ENCODE results near the gene NPAS3. TPM values are rescaled to one million over a fixed set of nuclear protein-coding genes. Genes with fewer than 3 reads are reported as not detected.

NPAS3 gene
- total and polyA plus RNA-seq, 2 of the 8 experiments (the other 6 are each of a cell fraction or from before 2014, with no cell fraction given): 0.11 to 0.60 TPM

- ChIA-PET CTCF (ENCODE audit: partially characterized antibody) (no interaction called here), POLR2A (ENCODE audit: partially characterized antibody) (no interaction called here)
- Histone ChIP-seq H3K4me3 (ENCODE audit: extremely low read depth in 1 of 4, insufficient read depth in 2 of 4, low read depth in 3 of 4, low read length in 4 of 4) (no peak overlapping the region), H3K23me2 (ENCODE audit: low read depth, low read length) (no peaks in the 10 kb centered on the region), H3K14ac (ENCODE audit: insufficient read length) (no peak overlapping the region), H2BK120ac (replicated peaks; ENCODE audit: low read depth, low read length) (no peak overlapping the region), H4K5ac (ENCODE audit: insufficient read length, low read depth, low read length) (no peak overlapping the region), H2BK12ac (ENCODE audit: low read depth, low read length) (no peak overlapping the region), H3K27me3 (replicated peaks in 1 of 4; ENCODE audit: control insufficient read depth in 3 of 4, extremely low read depth in 1 of 4, insufficient read depth in 3 of 4, low read length in 3 of 4) (no peaks in the 10 kb centered on the region), H3K4ac (replicated peaks; ENCODE audit: insufficient read length, low read depth, low read length) (no peak overlapping the region), H3K56ac (replicated peaks; ENCODE audit: insufficient read length, low read depth, low read length) (no peak overlapping the region), H2AFZ (ENCODE audit: low read length) (no peak overlapping the region; the same call in 1 of the 2 replicates), H3K79me2 (ENCODE audit: control insufficient read depth in 1 of 2, insufficient read depth in 2 of 2, low read length in 2 of 2) (no peaks in the 10 kb centered on the region), H3K4me1 (replicated peaks in 1 of 4; ENCODE audit: control insufficient read depth in 3 of 4, insufficient read depth in 4 of 4, low read length in 3 of 4) (no peaks in the 10 kb centered on the region; a peak in 1 of 7 replicates), H3K79me1 (ENCODE audit: low read depth, low read length) (no peaks in the 10 kb centered on the region), H3K36me3 (ENCODE audit: control insufficient read depth in 2 of 4, insufficient read depth in 4 of 4, low read length in 3 of 4) (no peaks in the 10 kb centered on the region), H2BK15ac (ENCODE audit: low read length) (no peak overlapping the region), H4K91ac (replicated peaks; ENCODE audit: insufficient read length, low read length) (no peak overlapping the region), H3K9ac (replicated peaks in 1 of 4; ENCODE audit: extremely low read depth in 1 of 4, low read depth in 3 of 4, low read length in 3 of 4) (no peak overlapping the region), H4K8ac (ENCODE audit: extremely low read depth, insufficient read depth, low read length) (no peak overlapping the region), H4K20me1 (replicated peaks in 1 of 2; ENCODE audit: control insufficient read depth in 1 of 2, insufficient read depth in 2 of 2, low read length in 2 of 2) (no peaks in the 10 kb centered on the region), H3K4me2 (ENCODE audit: insufficient read depth in 1 of 2, low read depth in 2 of 2, low read length in 2 of 2) (no peak overlapping the region; a peak in 1 of 4 replicates), H3K9me3 (ENCODE audit: insufficient read depth in 2 of 2, low read depth in 1 of 2, low read length in 1 of 2) (no peaks in the 10 kb centered on the region), H3K23ac (ENCODE audit: insufficient read length) (no peak overlapping the region), H2BK5ac (ENCODE audit: low read depth, low read length) (no peak overlapping the region), H2BK20ac (ENCODE audit: low read length) (no peak overlapping the region), H2AK5ac (ENCODE audit: low read depth, low read length) (no peak overlapping the region), H3K18ac (ENCODE audit: extremely low read depth, low read length) (no peak overlapping the region), H3K27ac (ENCODE audit: low read depth, low read length) (no peak overlapping the region)
- no peak for TF ChIP-seq CBX8 (IDR thresholded peaks at IDR 0.05; ENCODE audit: borderline replicate concordance, low read depth, low read length)
- WGBS, 2 experiments (ENCODE audit: extremely low coverage in 1 of 2, insufficient coverage in 1 of 2, insufficient read length in 1 of 2, insufficient replicate concordance in 2 of 2, low coverage in 1 of 2, low lambda C conversion rate in 2 of 2, missing lambda C conversion rate in 1 of 2): 61% methylated on average over 2 of the region's 2 CpGs; no CpG with 5 or more reads in 1 of the 2 experiments
- DNase-seq (ENCODE audit: low read depth in 1 of 2, low spot score in 2 of 2) (no peak), FAIRE-seq (no peak)
These were observed 312.3 kb downstream of the NPAS3 start for GRCh38 chr14:33250963-33251362.

All from H1 (cell line).